HepG2 (cell line): Measurements from ENCODE around the gene WNT3. TPM values are rescaled to one million over a fixed set of nuclear protein-coding genes. Genes with fewer than 3 reads are reported as not detected.

ENCODE experiments used
- ATAC-seq: fragments of 200-7000 bp; cut with Tn5 transposase; 3 replicates; pipeline ENCODE4 v1.9.1; 2020; ENCODE audit warnings: mild to moderate bottlenecking, moderate library complexity
- BruUV-seq: library from RNA; stranded (reverse); fragments of 400-500 nt; replicated peaks from 2 replicates; lab custom pipeline; 2021; lab: Mats Ljungman, UMichigan
- CTCF ChIA-PET: fragments of 300-600 bp; formaldehyde crosslinking; extraction: SDS; loops from one replicate; lab custom pipeline; 2021; ENCODE audit warnings: low total read pairs, inconsistent platforms, low intra/inter-chr PET ratio; lab: Yijun Ruan, JAX
- POLR2A ChIA-PET: fragments of 350-600 bp; sonication (Branson Sonifier 250); formaldehyde crosslinking; loops from one replicate; lab custom pipeline; 2020; ENCODE audit warnings: antibody characterized with exemption, inconsistent platforms; lab: Yijun Ruan, JAX
- DNase-seq: peaks from one replicate; pipeline ENCODE4 v3.0.0-alpha.2; 2015; ENCODE audit warnings: low spot score
- FAIRE-seq: peaks from 3 replicates; lab custom pipeline; 2011; peaks lifted over from hg19 to GRCh38; lab: Jason Lieb, UNC
- H2AFZ ChIP-seq: one replicate; pipeline ENCODE4 v1.6.1; 2011; ENCODE audit warnings: low read length, inconsistent platforms
- H3K27ac ChIP-seq: fragments of 300-600 bp; 3 replicates; pipeline ENCODE4 v1.8.0; 2011; ENCODE audit warnings: mixed run types, mild to moderate bottlenecking, mixed read lengths, low read length, inconsistent platforms; ENCODE audit not compliant: insufficient read depth; ENCODE audit errors: extremely low read length
- H3K27me3 ChIP-seq, 2 experiments: fragments of 200-600 bp in 1 of 2; 2 replicates in 1 of 2; 3 replicates in 1 of 2; pipeline versions ENCODE4 v1.6.0 to v1.8.0; 2011; ENCODE audit warnings: low read length in 2 of 2, mild to moderate bottlenecking in 2 of 2, moderate library complexity in 2 of 2, inconsistent platforms in 1 of 2; ENCODE audit not compliant: insufficient read depth in 2 of 2, control insufficient read depth in 1 of 2
- H3K36me3 ChIP-seq, 2 experiments: fragments of 200-600 bp in 1 of 2; replicated peaks in 1 of 2; 2 replicates in 1 of 2; 3 replicates in 1 of 2; pipeline versions ENCODE4 v1.5.1 to v1.8.0; 2011; ENCODE audit warnings: low read length in 2 of 2, inconsistent platforms in 1 of 2; ENCODE audit not compliant: insufficient read depth in 2 of 2, control insufficient read depth in 1 of 2
- H3K4me1 ChIP-seq: 2 replicates; pipeline ENCODE4 v1.5.1; 2012; ENCODE audit warnings: low read length, inconsistent platforms; ENCODE audit not compliant: insufficient read depth
- H3K4me2 ChIP-seq: 2 replicates; pipeline ENCODE4 v1.6.0; 2011; ENCODE audit warnings: low read depth, low read length, inconsistent platforms
- H3K4me3 ChIP-seq, 3 experiments: fragments of 200-600 bp in 1 of 3; sonication (generic), shearing (Covaris generic) in 1 of 3; replicated peaks in 1 of 3; 2 replicates each; pipeline ENCODE4 v1.5.1; 2011 to 2016; ENCODE audit warnings: low read length in 3 of 3, inconsistent platforms in 2 of 3, low read depth in 2 of 3, mild to moderate bottlenecking in 2 of 3, control low read depth in 1 of 3, mixed read lengths in 1 of 3; ENCODE audit not compliant: insufficient read depth in 1 of 3
- H3K79me2 ChIP-seq: one replicate; pipeline ENCODE4 v1.6.1; 2011; ENCODE audit warnings: low read length, inconsistent platforms; ENCODE audit not compliant: insufficient read depth
- H3K9ac ChIP-seq: 2 replicates; pipeline ENCODE4 v1.6.0; 2011; ENCODE audit warnings: mild to moderate bottlenecking, low read depth, low read length, inconsistent platforms; ENCODE audit not compliant: insufficient read depth
- H3K9me3 ChIP-seq: 2 replicates; pipeline ENCODE4 v1.5.1; 2012; ENCODE audit warnings: mild to moderate bottlenecking, low read length
- H4K20me1 ChIP-seq: 2 replicates; pipeline ENCODE4 v1.6.0; 2011; ENCODE audit warnings: inconsistent platforms, mild to moderate bottlenecking, low read length, moderate library complexity; ENCODE audit not compliant: insufficient read depth
- DBP ChIP-seq: sonication (generic); formaldehyde crosslinking; IDR thresholded peaks from 2 replicates; pipeline ENCODE4 v1.4.0; 2020; ENCODE audit warnings: missing genetic modification reagents; ENCODE audit errors: not compliant biosample characterization
- GFI1 ChIP-seq: sonication (generic); formaldehyde crosslinking; IDR thresholded peaks from 2 replicates; pipeline ENCODE4 v1.5.0; 2020; ENCODE audit warnings: missing genetic modification reagents, mild to moderate bottlenecking, borderline replicate concordance
- HDAC6 ChIP-seq: fragments of 200-600 bp; sonication (generic); IDR thresholded peaks from 2 replicates; pipeline ENCODE4 v1.7.0; 2017; ENCODE audit warnings: mild to moderate bottlenecking, antibody characterized with exemption, low read length, low read depth
- HNF4A ChIP-seq: sonication (generic); formaldehyde crosslinking; IDR thresholded peaks from 2 replicates; pipeline ENCODE4 v1.4.0; 2020; ENCODE audit warnings: missing genetic modification reagents
- PTBP1 ChIP-seq: fragments of 200-400 bp; formaldehyde crosslinking; IDR thresholded peaks from 2 replicates; pipeline ENCODE4 v1.6.1; 2018; ENCODE audit warnings: low read length, low read depth; ENCODE audit not compliant: poor library complexity, severe bottlenecking
- RBM22 ChIP-seq: fragments of 200-400 bp; formaldehyde crosslinking; optimal IDR thresholded peaks from 2 replicates; pipeline ENCODE3; 2017; ENCODE audit warnings: mild to moderate bottlenecking, low read length, moderate library complexity
- RFXANK ChIP-seq: IDR thresholded peaks from 2 replicates; pipeline ENCODE4 v1.6.1; 2016
- ZNF274 ChIP-seq: sonication (generic); formaldehyde crosslinking; IDR thresholded peaks from 2 replicates; pipeline ENCODE4 v1.5.1; 2020; ENCODE audit warnings: mild to moderate bottlenecking, missing genetic modification reagents
- ZNF451 ChIP-seq: sonication (generic); formaldehyde crosslinking; IDR thresholded peaks from 2 replicates; pipeline ENCODE4 v1.5.0; 2020; ENCODE audit warnings: mild to moderate bottlenecking, missing genetic modification reagents
- ZNF460 ChIP-seq: sonication (generic); formaldehyde crosslinking; IDR thresholded peaks from 2 replicates; pipeline ENCODE4 v1.5.1; 2020; ENCODE audit warnings: missing genetic modification reagents, mild to moderate bottlenecking, borderline replicate concordance
- ZNF512 ChIP-seq: sonication (generic); formaldehyde crosslinking; IDR thresholded peaks from 2 replicates; pipeline ENCODE4 v1.4.0; 2020; ENCODE audit warnings: mild to moderate bottlenecking, missing genetic modification reagents
- ZNF709 ChIP-seq: sonication (generic); formaldehyde crosslinking; IDR thresholded peaks from 2 replicates; pipeline ENCODE4 v1.5.0; 2020; ENCODE audit warnings: mild to moderate bottlenecking, missing genetic modification reagents
- ZNF766 ChIP-seq: sonication (generic); formaldehyde crosslinking; IDR thresholded peaks from 2 replicates; pipeline ENCODE4 v1.5.0; 2020; ENCODE audit warnings: missing genetic modification reagents, borderline replicate concordance
- WGBS: methylation state at CpG from one replicate; pipeline ENCODE4 v1.1.6; 2017; ENCODE audit warnings: low lambda C conversion rate; 5-methylcytosine and 5-hydroxymethylcytosine counted together
- in situ Hi-C: cut with HindIII; loops from 2 replicates; pipeline ENCODE4 v1.10.0; 2017; ENCODE audit warnings: low pct_unique_long_range_greater_than_20kb; ENCODE audit not compliant: extremely low pct_ligation_motif_present
- intact Hi-C: fragments of 100-400 bp; cut with micrococcal nuclease; formaldehyde crosslinking; loops from one replicate; pipeline ENCODE4 v1.10.0; 2022; ENCODE audit not compliant: unreplicated experiment
- polyA plus RNA-seq, 8 experiments: library from polyadenylated mRNA; depleted of rRNA in 3 of 8; stranded (reverse) in 7 of 8; unstranded in 1 of 8; fragments of >200 nt; fragmentation: Illumina TruSeq in 4 of 8; extraction: Trizol in 4 of 8; gene quantifications; 2 replicates each; pipeline versions ENCODE4 v1.2.1 to v1.2.3, GENCODE V29; 2011 to 2016; ENCODE audit warnings: low read depth in 4 of 8, missing spikeins in 1 of 8, mixed read lengths in 1 of 8; ENCODE audit not compliant: insufficient read depth in 1 of 8
- total RNA-seq, 5 experiments: library from RNA; depleted of rRNA; stranded (reverse); fragments of >200 nt; fragmentation: Illumina TruSeq; extraction: Trizol; gene quantifications; 2 replicates each; pipeline ENCODE4 v1.2.3, GENCODE V29; 2016; ENCODE audit warnings: low read depth in 1 of 5
- TF ChIP-seq, protein P1 (sequence below): sonication (generic); formaldehyde crosslinking; IDR thresholded peaks from 2 replicates; pipeline ENCODE4 v1.8.1; 2023; ENCODE audit warnings: mild to moderate bottlenecking, moderate library complexity, missing genetic modification reagents
- TF ChIP-seq, protein P2 (sequence below): sonication (generic); formaldehyde crosslinking; IDR thresholded peaks from 2 replicates; pipeline ENCODE4 v1.8.0; 2022; ENCODE audit warnings: missing genetic modification reagents, mild to moderate bottlenecking, borderline replicate concordance

WNT3 gene
- total and polyA plus RNA-seq, 2 of the 13 experiments (the other 11 are each of a cell fraction or from before 2014, with no cell fraction given) = 8.5 to 10.3 TPM

- FAIRE-seq (no peak), ATAC-seq (no peak), DNase-seq (no peak)
- H3K9ac ChIP-seq = no peak overlapping the region
- H3K9me3 ChIP-seq = no peaks in the 10 kb centered on the region
- peaks cover 19% of the 10 kb centered on the region for H3K4me1 ChIP-seq
- H3K36me3 ChIP-seq = peaks cover 19 to 34% of the 10 kb centered on the region in 2 experiments
- ChIA-PET POLR2A (no interaction called here), CTCF (no interaction called here)
- 100% methylated on average over 2 of the region's 2 CpGs for WGBS
- BruUV-seq = no TSS peak
- H3K27ac ChIP-seq = no peak overlapping the region
- no peak overlapping the region for H3K4me2 ChIP-seq
- no peaks in the 10 kb centered on the region for H4K20me1 ChIP-seq
- intact Hi-C loops (no loop called here), in situ Hi-C loops (no loop called here)
- H3K79me2 ChIP-seq = no peaks in the 10 kb centered on the region
- TF ChIP-seq ZNF766 (no peak), PTBP1 (no peak), GFI1 (CRISPR knock-in tag) (no peak), ZNF709 (CRISPR knock-in tag) (no peak), RFXANK (no peak), ZNF451 (CRISPR knock-in tag) (no peak), RBM22 (no peak), DBP (CRISPR knock-in tag) (no peak), ZNF274 (CRISPR knock-in tag) (no peak), HDAC6 (no peak), ZNF512 (CRISPR knock-in tag) (no peak), HNF4A (CRISPR knock-in tag) (no peak), ZNF460 (CRISPR knock-in tag) (no peak)
- TF ChIP-seq, protein P1, sequence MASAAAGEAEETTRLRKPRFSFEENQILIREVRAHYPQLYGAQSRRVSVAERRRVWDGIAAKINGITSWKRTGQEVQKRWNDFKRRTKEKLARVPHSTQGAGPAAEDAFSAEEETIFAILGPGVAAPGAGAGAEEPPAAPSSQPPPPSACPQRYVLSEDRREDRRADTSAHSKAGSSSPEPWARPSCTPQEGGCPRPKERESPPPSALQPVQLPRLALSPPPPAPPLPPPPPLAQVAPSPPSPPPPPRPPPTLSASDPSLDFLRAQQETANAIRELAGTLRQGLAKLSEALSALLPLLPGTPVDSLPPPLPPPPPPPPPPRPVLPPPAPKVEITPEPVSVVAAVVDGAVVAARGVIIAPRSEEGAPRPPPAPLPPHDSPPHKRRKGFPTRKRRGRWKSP = no peak
- TF ChIP-seq, protein P2, sequence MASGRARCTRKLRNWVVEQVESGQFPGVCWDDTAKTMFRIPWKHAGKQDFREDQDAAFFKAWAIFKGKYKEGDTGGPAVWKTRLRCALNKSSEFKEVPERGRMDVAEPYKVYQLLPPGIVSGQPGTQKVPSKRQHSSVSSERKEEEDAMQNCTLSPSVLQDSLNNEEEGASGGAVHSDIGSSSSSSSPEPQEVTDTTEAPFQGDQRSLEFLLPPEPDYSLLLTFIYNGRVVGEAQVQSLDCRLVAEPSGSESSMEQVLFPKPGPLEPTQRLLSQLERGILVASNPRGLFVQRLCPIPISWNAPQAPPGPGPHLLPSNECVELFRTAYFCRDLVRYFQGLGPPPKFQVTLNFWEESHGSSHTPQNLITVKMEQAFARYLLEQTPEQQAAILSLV = no peak
- no peak overlapping the region for H3K4me3 ChIP-seq
- no peaks in the 10 kb centered on the region for H3K27me3 ChIP-seq
- H2AFZ ChIP-seq = no peak overlapping the region
These were observed 61.6 kb downstream of the WNT3 start for GRCh38 chr17:46756861-46757260.
